KMS-11 (cell line): ENCODE data around the gene CCDC85B.

ENCODE experiments used
- H2AFZ ChIP-seq: fragments of 200-600 bp; sonication (generic); 2 replicates; pipeline ENCODE4 v1.6.1; 2016; ENCODE audit warnings: antibody characterized with exemption, mixed run types, low read depth
- H3K27ac ChIP-seq: fragments of 200-600 bp; sonication (generic); 2 replicates; pipeline ENCODE4 v1.6.1; 2016; ENCODE audit warnings: mild to moderate bottlenecking, mixed run types
- H3K27me3 ChIP-seq: fragments of 200-600 bp; sonication (generic); 2 replicates; pipeline ENCODE4 v1.6.1; 2017; ENCODE audit warnings: mild to moderate bottlenecking, low read depth, mixed run types, moderate library complexity; ENCODE audit not compliant: insufficient read depth
- H3K36me3 ChIP-seq: fragments of 200-600 bp; sonication (generic); 2 replicates; pipeline ENCODE4 v1.6.1; 2017; ENCODE audit warnings: mild to moderate bottlenecking, mixed run types; ENCODE audit not compliant: insufficient read depth
- H3K4me1 ChIP-seq: fragments of 200-600 bp; sonication (generic); 2 replicates; pipeline ENCODE4 v1.6.1; 2016; ENCODE audit warnings: mild to moderate bottlenecking, low read depth, mixed run types; ENCODE audit not compliant: poor library complexity, severe bottlenecking
- H3K4me2 ChIP-seq: fragments of 200-600 bp; sonication (generic); 2 replicates; pipeline ENCODE4 v1.7.0; 2016; ENCODE audit warnings: mild to moderate bottlenecking, mixed run types
- H3K4me3 ChIP-seq: fragments of 200-600 bp; sonication (generic); IDR thresholded peaks from 2 replicates; pipeline ENCODE4 v1.6.1; 2017; ENCODE audit warnings: low read depth, low read length, mixed read lengths; ENCODE audit not compliant: insufficient read depth
- H3K79me2 ChIP-seq: fragments of 200-600 bp; sonication (generic); 2 replicates; pipeline ENCODE4 v1.6.1; 2016; ENCODE audit warnings: low read depth, mixed run types; ENCODE audit not compliant: insufficient read depth
- H3K9ac ChIP-seq: fragments of 200-600 bp; sonication (generic); 2 replicates; pipeline ENCODE4 v1.6.1; 2016; ENCODE audit warnings: mild to moderate bottlenecking, mixed run types
- H4K20me1 ChIP-seq: fragments of 200-600 bp; sonication (generic); 2 replicates; pipeline ENCODE4 v1.6.1; 2016; ENCODE audit warnings: mild to moderate bottlenecking, mixed run types; ENCODE audit not compliant: insufficient read depth
- TF ChIP-seq, protein P1 (sequence below): fragments of 200-600 bp; sonication (generic); conservative IDR thresholded peaks from 2 replicates; pipeline ENCODE4 v1.6.1; 2017; ENCODE audit warnings: low read depth, mild to moderate bottlenecking, antibody characterized with exemption, low read length, moderate library complexity, mixed read lengths

Gene CCDC85B

DNA sequence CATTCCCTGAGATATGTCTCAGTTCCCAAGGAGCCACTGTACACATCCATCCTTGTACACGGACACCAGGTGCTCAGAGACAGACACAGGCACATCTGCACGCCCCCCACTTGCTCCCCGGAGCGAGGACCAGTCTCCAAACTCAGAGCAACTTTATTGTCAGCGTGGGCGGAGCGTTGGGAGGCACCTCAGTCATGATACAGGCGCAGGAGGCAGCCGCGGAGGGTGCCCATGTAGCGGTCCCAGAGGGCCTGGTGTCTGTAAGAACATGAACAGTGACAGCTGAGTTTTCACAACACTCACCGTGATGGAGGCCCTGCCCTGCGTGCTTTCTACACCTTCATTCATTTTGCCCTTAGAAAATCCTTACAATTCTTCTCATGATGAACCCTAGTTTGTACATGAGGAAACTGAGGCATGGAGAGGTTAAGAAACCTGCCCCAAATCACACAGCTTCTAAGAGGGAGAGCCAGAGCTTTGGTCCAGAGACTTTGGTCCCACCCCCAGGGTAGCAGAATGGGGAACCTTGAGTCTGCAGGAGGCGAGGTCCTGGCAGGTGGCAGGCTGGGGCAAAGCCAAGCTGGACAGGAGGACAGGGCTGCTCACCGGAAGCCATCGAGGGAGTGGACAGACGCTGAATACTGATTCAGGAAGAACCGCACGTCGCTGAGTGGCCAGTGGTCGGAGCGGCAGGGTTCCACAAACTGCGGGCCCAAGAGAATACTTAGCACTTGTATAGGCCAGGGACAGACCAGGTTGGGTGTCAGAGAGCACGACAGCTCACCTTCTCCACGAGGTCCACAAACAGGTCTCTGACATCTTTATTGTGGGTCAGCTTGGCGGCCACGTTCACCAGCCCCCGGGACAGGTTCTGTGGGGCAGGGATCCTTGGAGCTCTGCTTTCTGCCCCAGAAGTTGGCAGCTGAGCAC lies 6.4 kb upstream of the CCDC85B start:
- H3K27me3 ChIP-seq, result no peaks in the 10 kb centered on the region
- no peaks in the 10 kb centered on the region for H4K20me1 ChIP-seq
- no peak overlapping the region for H3K27ac ChIP-seq
- peaks cover 28% of the 10 kb centered on the region for H3K4me1 ChIP-seq
- H2AFZ ChIP-seq, result no peak overlapping the region
- H3K36me3 ChIP-seq, result no peaks in the 10 kb centered on the region
- peaks cover 7% of the 10 kb centered on the region; the same call in 1 of the 2 replicates for H3K79me2 ChIP-seq
- H3K4me2 ChIP-seq, result no peak overlapping the region
- no peak overlapping the region for H3K4me3 ChIP-seq
- TF ChIP-seq, protein P1, sequence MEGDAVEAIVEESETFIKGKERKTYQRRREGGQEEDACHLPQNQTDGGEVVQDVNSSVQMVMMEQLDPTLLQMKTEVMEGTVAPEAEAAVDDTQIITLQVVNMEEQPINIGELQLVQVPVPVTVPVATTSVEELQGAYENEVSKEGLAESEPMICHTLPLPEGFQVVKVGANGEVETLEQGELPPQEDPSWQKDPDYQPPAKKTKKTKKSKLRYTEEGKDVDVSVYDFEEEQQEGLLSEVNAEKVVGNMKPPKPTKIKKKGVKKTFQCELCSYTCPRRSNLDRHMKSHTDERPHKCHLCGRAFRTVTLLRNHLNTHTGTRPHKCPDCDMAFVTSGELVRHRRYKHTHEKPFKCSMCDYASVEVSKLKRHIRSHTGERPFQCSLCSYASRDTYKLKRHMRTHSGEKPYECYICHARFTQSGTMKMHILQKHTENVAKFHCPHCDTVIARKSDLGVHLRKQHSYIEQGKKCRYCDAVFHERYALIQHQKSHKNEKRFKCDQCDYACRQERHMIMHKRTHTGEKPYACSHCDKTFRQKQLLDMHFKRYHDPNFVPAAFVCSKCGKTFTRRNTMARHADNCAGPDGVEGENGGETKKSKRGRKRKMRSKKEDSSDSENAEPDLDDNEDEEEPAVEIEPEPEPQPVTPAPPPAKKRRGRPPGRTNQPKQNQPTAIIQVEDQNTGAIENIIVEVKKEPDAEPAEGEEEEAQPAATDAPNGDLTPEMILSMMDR, result no peak
- H3K9ac ChIP-seq, result no peak overlapping the region

- no peak overlapping the region for H3K4me3 ChIP-seq
- H3K9ac ChIP-seq, result no peak overlapping the region
- no peaks in the 10 kb centered on the region for H3K36me3 ChIP-seq
- H4K20me1 ChIP-seq, result no peaks in the 10 kb centered on the region
- H3K4me2 ChIP-seq, result peak overlapping the region; percentile 17; the same call in 1 of the 2 replicates
- peaks cover 7% of the 10 kb centered on the region; the same call in 1 of the 2 replicates for H3K79me2 ChIP-seq
- TF ChIP-seq, protein P1, result peak; percentile 97
- H3K27ac ChIP-seq, result no peak overlapping the region
- H3K4me1 ChIP-seq, result peaks cover 34% of the 10 kb centered on the region
- no peaks in the 10 kb centered on the region for H3K27me3 ChIP-seq
- no peak overlapping the region for H2AFZ ChIP-seq
Measured at GRCh38 chr11:65884716-65885092, 5.8 kb upstream of the CCDC85B start.

GRCh38 chr11:65885231-65885630 lies 5.2 kb upstream of the CCDC85B start:
- Histone ChIP-seq H4K20me1 (no peaks in the 10 kb centered on the region), H3K9ac (no peak overlapping the region), H3K27me3 (no peaks in the 10 kb centered on the region), H3K36me3 (no peaks in the 10 kb centered on the region), H3K4me3 (no peak overlapping the region), H3K4me2 (peak overlapping the region; percentile 17; the same call in 1 of the 2 replicates), H3K4me1 (peaks cover 40% of the 10 kb centered on the region), H3K27ac (no peak overlapping the region), H2AFZ (no peak overlapping the region), H3K79me2 (peaks cover 7% of the 10 kb centered on the region; the same call in 1 of the 2 replicates)
- TF ChIP-seq, protein P1, result no peak

DNA sequence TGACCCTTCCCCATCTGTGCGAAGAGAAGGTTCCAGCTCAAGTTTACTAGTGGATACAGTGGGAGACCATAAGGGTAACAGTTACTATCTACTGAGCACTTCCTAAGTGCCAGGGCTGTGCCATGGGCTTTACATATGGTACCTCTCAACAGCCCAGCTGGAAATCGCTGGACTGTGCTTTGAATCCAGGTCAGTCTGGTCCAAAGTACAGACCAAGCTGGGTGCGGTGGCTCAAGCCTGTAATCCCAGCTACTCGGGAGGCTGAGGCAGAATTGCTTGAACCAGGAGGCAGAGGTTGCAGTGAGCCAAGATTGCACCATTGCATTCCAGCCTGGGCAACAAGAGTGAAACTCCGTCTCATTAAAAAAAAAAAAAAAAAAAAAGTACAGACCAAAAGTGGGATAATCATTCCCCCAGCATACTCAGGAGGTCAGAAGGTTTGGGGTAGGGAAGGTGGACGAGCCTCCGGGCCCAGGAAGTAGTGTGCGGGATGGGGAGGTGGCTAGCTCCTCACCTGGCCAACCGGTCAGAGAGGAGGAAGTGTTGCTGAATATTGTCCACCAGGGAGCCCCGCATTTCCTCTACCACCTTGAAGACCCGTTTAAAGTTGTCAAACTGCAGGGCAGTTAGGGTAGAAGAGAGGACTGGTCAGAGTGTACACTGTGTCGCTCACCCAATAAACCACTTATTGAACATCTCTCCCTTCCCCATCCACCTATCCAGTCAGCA lies 4.5 kb upstream of the CCDC85B start:
- Histone ChIP-seq H3K4me2 (no peak overlapping the region), H3K4me3 (no peak overlapping the region), H3K36me3 (no peaks in the 10 kb centered on the region), H4K20me1 (no peaks in the 10 kb centered on the region), H3K27me3 (no peaks in the 10 kb centered on the region), H3K4me1 (peaks cover 40% of the 10 kb centered on the region), H3K27ac (no peak overlapping the region), H3K79me2 (peaks cover 12% of the 10 kb centered on the region), H3K9ac (no peak overlapping the region), H2AFZ (no peak overlapping the region)
- TF ChIP-seq, protein P1, result no peak
